D721Med (cell line): Measurements from ENCODE around the gene SALL3.

ENCODE experiments used
- DNase-seq: peaks from one replicate; pipeline ENCODE4 v3.0.0; 2011; ENCODE audit warnings: low spot score; ENCODE audit not compliant: insufficient read length
- FAIRE-seq: peaks from 2 replicates; lab custom pipeline; 2011; peaks lifted over from hg19 to GRCh38; lab: Jason Lieb, UNC
- CTCF ChIP-seq: IDR thresholded peaks from 2 replicates; pipeline ENCODE4 v1.5.1; 2012; ENCODE audit warnings: mild to moderate bottlenecking, control low read depth; ENCODE audit not compliant: insufficient read depth; ENCODE audit errors: missing control alignments

SALL3 gene

GRCh38 chr18:78970774-78971333, 8.8 kb upstream of the SALL3 start:
- FAIRE-seq: no peak

GRCh38 chr18:78971511-78972245, 7.9 kb upstream of the SALL3 start:
- FAIRE-seq (no peak), DNase-seq (no peak)
- no peak for TF ChIP-seq CTCF

More at GRCh38 chr18:78970774-78971333, 8.8 kb upstream of the SALL3 start:
- no peak for DNase-seq
- TF ChIP-seq CTCF: no peak

GRCh38 chr18:78972385-78972918, 7.2 kb upstream of the SALL3 start:
- FAIRE-seq: no peak
- no peak for TF ChIP-seq CTCF

GRCh38 chr18:78972930-78973331, 6.7 kb upstream of the SALL3 start:
- DNase-seq (no peak), FAIRE-seq (no peak)

More at GRCh38 chr18:78972385-78972918, 7.2 kb upstream of the SALL3 start:
- DNase-seq: no peak

GRCh38 chr18:78973357-78974083, 6.1 kb upstream of the SALL3 start:
- FAIRE-seq (no peak), DNase-seq (no peak)
- no peak for TF ChIP-seq CTCF

More at GRCh38 chr18:78972930-78973331, 6.7 kb upstream of the SALL3 start:
- TF ChIP-seq CTCF: no peak

- FAIRE-seq: no peak
These were observed 5.4 kb upstream of the SALL3 start for GRCh38 chr18:78974115-78974761.

More at GRCh38 chr18:78974115-78974761, 5.4 kb upstream of the SALL3 start:
- DNase-seq: no peak
- no peak for TF ChIP-seq CTCF
